ENCODE measurements around the gene PLEKHF1.
"Not testable (repeated sequence)": the region's sequence is repeated elsewhere in the genome, so short reads cannot be mapped to it uniquely, and the experiment has no call there.

The PLEKHF1 gene

GRCh38 chr19:29620931-29621351 lies 44.3 kb upstream of the PLEKHF1 start:
- no peak for TF ChIP-seq CTCF (IDR thresholded peaks at IDR 0.05; ENCODE audit: control insufficient read depth, insufficient read depth, low read depth, low read length, missing control alignments)
- H3K4me3 ChIP-seq (ENCODE audit: control insufficient read depth, low read depth, low read length), result no peak overlapping the region
- no peak for DNase-seq (ENCODE audit: low read depth)

- no peak overlapping the region for H3K4me3 ChIP-seq (ENCODE audit: control insufficient read depth, low read depth, low read length)
- no peak for DNase-seq (ENCODE audit: low read depth)
- no peak for TF ChIP-seq CTCF (IDR thresholded peaks at IDR 0.05; ENCODE audit: control insufficient read depth, insufficient read depth, low read depth, low read length, missing control alignments)
These were observed 42.8 kb upstream of the PLEKHF1 start for GRCh38 chr19:29622166-29623070.

- no peak overlapping the region for H3K4me3 ChIP-seq (ENCODE audit: control insufficient read depth, low read depth, low read length)
- no peak for DNase-seq (ENCODE audit: low read depth)
- TF ChIP-seq CTCF (IDR thresholded peaks at IDR 0.05; ENCODE audit: control insufficient read depth, insufficient read depth, low read depth, low read length, missing control alignments), result no peak
These were observed 41.4 kb upstream of the PLEKHF1 start for GRCh38 chr19:29623726-29624488.

GRCh38 chr19:29624489-29625185 lies 40.6 kb upstream of the PLEKHF1 start:
- no peak for DNase-seq (ENCODE audit: low read depth)
- no peak overlapping the region for H3K4me3 ChIP-seq (ENCODE audit: control insufficient read depth, low read depth, low read length)
- no peak for TF ChIP-seq CTCF (IDR thresholded peaks at IDR 0.05; ENCODE audit: control insufficient read depth, insufficient read depth, low read depth, low read length, missing control alignments)

- no peak overlapping the region for H3K4me3 ChIP-seq (ENCODE audit: control insufficient read depth, low read depth, low read length)
- DNase-seq (ENCODE audit: low read depth), result no peak
- TF ChIP-seq CTCF (IDR thresholded peaks at IDR 0.05; ENCODE audit: control insufficient read depth, insufficient read depth, low read depth, low read length, missing control alignments), result no peak
These were observed 40.0 kb upstream of the PLEKHF1 start for GRCh38 chr19:29625186-29625651.

GRCh38 chr19:29626386-29626785 lies 38.9 kb upstream of the PLEKHF1 start:
- no peak for TF ChIP-seq CTCF (IDR thresholded peaks at IDR 0.05; ENCODE audit: control insufficient read depth, insufficient read depth, low read depth, low read length, missing control alignments)
- no peak for DNase-seq (ENCODE audit: low read depth)
- H3K4me3 ChIP-seq (ENCODE audit: control insufficient read depth, low read depth, low read length), result no peak overlapping the region

GRCh38 chr19:29626832-29627231 lies 38.4 kb upstream of the PLEKHF1 start:
- DNase-seq (ENCODE audit: low read depth); H3K4me3 ChIP-seq (ENCODE audit: control insufficient read depth, low read depth, low read length): not testable (repeated sequence)

All from AG09309 (cell line).